Stimulated activated CD8-positive, alpha-beta memory T cell treated with anti-CD3 and anti-CD28 coated beads, Interleukin-2, amount 100 ng/mL, for 48 hours (primary cell): Measurements from ENCODE around the gene BIRC2.

Source experiments
- DNase-seq, 2 donors: peaks; one replicate each; pipeline ENCODE4 v3.0.0-alpha.2; 2020; ENCODE audit warnings: low read depth in 2 of 2

The BIRC2 gene

GRCh38 chr11:102375720-102376399 is 28.8 kb downstream of the BIRC2 start:
- no peak for DNase-seq

GRCh38 chr11:102377891-102378290 is 30.9 kb downstream of the BIRC2 start:
- DNase-seq: no peak

GRCh38 chr11:102378818-102379217 is 31.8 kb downstream of the BIRC2 start:
- no peak for DNase-seq

GRCh38 chr11:102382384-102382783 is 35.4 kb downstream of the BIRC2 start:
- DNase-seq: no peak

- DNase-seq: no peak
These were observed 36.8 kb downstream of the BIRC2 start for GRCh38 chr11:102383839-102384238.

- DNase-seq: no peak
These were observed 37.5 kb downstream of the BIRC2 start for GRCh38 chr11:102384419-102385079.

- no peak for DNase-seq
These were observed 38.3 kb downstream of the BIRC2 start for GRCh38 chr11:102385085-102386007.

- DNase-seq: no peak
These were observed 39.2 kb downstream of the BIRC2 start for GRCh38 chr11:102386136-102386734.

GRCh38 chr11:102387043-102387781 is 40.2 kb downstream of the BIRC2 start:
- DNase-seq: no peak

GRCh38 chr11:102389253-102389652 is 42.2 kb downstream of the BIRC2 start:
- DNase-seq: no peak

GRCh38 chr11:102390667-102391465 is 43.9 kb downstream of the BIRC2 start:
- peak; percentile 15 to 38 for DNase-seq

- no peak for DNase-seq
These were observed 44.7 kb downstream of the BIRC2 start for GRCh38 chr11:102391549-102392237.

- no peak for DNase-seq
These were observed 46.3 kb downstream of the BIRC2 start for GRCh38 chr11:102393272-102393730.

- DNase-seq: no peak
These were observed 48.8 kb downstream of the BIRC2 start for GRCh38 chr11:102395720-102396393.

GRCh38 chr11:102396708-102397563 is 49.9 kb downstream of the BIRC2 start:
- DNase-seq: no peak

GRCh38 chr11:102398297-102398696 is 51.3 kb downstream of the BIRC2 start:
- no peak for DNase-seq

- no peak for DNase-seq
These were observed 52.2 kb downstream of the BIRC2 start for GRCh38 chr11:102399189-102399588.

GRCh38 chr11:102400603-102401002 is 53.6 kb downstream of the BIRC2 start:
- no peak for DNase-seq
